GM18519 (cell line): ENCODE measurements around the gene ARID3B.
"Not testable (repeated sequence)": the region's sequence is repeated elsewhere in the genome, so short reads cannot be mapped to it uniquely, and the experiment has no call there.

Experiments used
- ATAC-seq: cut with Tn5 transposase; IDR thresholded peaks from one replicate; pipeline ENCODE4 v1.9.1; 2021; ENCODE audit warnings: mild to moderate bottlenecking, moderate library complexity; ENCODE audit not compliant: unreplicated experiment, low FRiP score

The ARID3B gene

DNA sequence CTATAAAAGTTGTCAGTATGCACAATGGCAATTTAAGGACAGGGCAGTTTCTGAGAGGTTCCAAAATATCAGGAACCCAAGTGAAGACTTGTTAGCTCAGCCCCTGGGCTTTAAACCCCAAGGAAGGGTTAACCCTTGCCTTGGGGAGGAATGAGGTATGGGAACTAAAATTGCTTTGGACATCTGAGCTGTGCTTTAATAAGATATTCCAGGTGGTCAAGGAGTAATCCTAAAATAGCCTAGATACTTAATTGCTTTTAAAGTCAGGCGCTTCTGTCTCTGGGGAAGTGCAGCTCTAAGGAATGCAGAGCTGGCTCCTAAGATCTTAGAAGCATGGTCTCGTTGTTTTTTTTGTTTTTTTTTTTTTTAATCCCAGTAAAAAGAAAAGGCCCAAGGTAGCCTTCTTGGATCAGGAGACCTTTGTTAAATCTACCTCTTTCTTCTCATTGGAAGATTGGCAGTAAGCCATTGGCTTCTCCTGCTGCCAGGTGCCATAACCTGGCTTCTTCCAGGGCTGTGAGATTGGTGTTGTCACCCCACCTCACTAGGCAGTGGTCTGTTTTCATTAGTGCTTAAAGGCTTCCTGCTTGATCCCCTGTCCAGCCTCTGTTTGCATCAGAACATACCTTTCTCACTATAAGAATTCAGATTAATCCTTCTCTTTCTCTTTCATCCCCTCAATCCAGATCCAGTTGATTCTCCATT, 24.5 kb downstream of the ARID3B start:
- no peak for ATAC-seq

DNA sequence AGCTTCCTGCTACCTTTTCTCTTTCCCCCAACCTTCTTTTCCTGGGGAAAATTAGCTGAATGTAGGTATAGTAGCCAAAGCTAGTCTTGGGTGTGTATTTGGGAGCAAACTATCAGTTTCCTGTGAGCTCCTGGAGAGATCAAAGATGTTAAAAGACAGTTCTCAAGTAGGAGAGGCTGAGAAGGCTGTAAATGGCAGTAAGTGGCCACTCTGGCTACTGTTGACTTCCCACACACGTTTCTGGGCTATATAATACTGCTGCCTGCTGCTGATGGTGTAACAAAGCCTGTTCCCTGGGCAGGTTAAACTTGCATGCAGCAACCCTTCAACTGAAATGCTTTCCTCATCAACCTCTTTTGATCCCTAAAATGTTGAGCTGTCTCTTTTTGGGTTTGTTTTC, 27.6 kb downstream of the ARID3B start:
- ATAC-seq, result no peak

DNA sequence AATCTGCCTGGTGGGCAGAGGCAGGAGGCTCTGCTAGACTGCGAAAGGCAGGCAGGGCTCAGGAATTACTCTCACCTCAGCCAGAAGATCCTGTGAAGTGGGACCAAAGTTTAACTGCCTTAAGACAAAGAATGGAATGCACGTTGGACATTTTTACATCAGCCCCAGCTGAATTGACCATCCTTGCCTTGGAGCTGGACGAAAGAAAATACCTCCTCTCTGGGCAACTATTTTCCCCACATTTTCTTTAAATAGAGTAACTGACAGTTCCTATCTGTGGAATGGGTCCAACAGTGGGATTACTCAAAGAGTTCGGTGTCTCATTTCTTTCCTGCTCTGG, 28.7 kb downstream of the ARID3B start:
- ATAC-seq, result no peak

DNA sequence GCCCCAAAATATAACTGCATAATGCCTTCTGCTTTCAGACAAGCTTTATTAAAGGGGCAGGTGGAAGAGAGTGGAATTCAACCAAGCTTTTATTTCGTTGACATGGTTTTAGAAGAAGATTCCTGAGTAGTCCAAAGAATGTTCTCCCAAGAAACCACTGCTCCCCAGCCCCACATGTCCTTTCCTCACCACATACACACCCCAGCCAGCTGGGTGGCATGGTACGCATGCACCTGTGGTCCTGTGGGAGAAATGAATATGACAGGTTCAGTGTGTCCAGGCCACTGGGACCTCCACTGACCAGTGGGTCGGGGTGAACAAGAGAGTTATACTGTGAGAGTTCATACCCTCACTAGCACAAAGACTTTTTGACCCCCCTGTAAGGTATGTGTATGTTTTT, 30.2 kb downstream of the ARID3B start:
- ATAC-seq, result no peak

DNA sequence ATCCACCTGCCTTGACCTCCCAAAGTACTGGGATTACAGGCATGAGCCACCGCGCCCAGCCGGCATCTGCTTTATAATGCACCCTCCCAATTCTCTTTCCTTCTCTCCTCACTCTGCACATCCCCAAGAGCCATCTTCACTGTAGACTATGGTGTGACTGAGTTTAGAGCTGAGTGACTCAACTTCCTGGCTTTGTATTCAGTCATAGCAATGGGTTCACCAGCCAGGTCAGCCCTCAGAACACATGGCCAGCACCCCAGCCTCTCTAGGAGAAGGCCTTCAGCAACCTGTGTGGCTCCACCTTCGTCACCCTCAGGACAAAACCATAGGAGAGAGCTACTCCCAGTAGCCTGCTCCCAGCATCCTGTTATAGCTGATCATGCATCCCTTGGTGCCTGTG, 33.0 kb downstream of the ARID3B start:
- ATAC-seq, result no peak

DNA sequence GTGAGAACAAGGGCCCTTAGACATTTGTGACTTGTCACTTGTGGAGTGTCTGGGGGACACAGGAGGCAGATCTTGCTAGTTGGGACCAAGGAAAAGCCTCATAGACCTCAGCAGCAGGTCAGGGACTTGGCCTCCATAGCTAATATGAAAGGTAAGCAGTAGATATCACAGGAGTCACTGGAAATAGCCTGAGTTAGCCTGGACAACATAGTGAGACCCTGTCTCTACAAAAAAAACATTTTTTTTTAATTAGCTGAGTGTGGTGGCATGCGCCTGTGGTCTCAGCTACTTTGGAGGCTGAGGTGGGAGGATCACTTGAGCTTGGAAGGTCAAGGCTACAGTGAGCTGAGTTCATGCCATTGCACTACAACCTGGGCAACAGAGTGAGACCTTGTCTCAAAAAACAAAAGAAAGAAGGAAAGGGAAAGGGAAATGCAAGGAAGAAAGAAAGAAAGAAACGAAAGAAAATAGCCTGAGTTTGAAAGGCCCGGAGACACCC, 37.5 kb downstream of the ARID3B start:
- no peak for ATAC-seq

DNA sequence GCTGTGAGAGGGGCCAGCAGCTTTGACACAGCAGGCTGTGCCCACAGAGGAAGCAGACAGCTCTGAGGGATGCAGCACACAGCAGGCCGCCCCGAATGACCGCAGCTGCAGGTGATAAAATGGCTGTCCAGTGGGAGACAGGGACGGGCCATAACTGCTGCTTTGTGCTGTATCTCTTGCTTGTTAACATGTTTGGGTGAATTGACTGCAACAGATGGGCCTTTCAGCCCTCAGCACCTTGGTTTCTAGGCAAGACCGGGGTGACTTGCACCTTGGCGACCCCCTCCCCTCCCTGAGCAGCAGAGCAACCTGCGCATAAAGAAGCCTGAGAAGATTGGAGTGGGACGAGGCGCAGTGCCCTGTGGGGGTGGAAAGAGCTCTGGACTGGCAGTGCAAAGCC, 38.0 kb downstream of the ARID3B start:
- ATAC-seq, result no peak

DNA sequence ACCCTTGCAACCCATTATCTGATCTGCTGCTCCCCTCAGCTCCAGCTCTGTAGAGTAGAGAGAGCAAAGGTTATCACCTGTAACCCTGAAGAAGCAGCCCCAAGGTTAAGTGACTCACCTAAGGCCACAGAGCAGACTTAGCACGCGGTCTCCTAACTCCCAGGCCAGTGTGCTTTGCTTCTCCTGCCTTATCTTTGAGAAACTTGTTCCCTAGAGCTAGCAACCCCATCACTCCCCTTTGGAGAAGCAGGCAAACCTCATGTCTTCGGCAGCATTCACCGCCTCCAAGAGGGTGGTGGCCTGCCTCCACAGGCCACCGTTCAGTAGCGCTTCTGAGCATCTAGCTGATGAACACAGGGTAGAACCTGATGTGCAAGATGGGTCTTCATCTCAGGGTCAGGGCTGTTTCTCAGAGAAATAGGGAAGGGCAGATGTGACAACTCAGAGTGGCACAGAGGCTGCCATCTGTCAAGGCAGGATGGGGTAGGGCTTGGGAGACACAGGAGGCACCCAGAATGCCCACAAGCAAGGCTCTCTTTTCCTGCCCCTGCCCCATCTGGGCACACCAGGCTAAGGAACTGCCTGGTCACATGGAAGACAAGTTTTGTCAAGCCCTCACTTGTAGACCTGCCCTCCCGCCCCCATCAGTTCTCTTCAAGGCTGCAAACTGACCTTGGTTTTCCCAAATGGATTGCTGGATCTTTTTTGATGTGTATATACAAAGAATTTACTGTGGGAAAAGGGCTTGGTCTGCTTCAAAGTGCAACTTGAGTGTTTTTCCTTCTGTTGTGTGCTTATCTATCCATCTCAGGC, 39.7 kb downstream of the ARID3B start:
- ATAC-seq, result no peak

DNA sequence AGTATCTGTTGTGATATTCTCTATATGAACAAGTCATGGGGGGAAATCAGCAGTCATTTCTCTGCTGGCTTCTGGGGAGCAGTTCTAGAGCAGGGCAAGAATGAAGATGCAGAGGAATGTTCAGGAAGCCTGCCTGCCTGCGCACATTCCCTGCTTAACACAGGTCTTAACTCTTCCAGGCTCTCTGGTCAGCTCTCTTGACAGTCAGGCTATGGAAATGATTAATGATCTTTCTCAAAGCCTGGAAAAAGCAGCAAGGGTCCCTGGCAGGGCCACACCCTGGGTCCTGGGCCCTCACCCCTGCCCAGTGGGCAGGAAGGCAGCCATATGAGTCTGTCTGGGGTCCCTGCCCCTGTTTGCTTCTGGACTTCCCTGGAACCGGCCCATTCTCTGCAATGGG, 43.2 kb downstream of the ARID3B start:
- no peak for ATAC-seq

DNA sequence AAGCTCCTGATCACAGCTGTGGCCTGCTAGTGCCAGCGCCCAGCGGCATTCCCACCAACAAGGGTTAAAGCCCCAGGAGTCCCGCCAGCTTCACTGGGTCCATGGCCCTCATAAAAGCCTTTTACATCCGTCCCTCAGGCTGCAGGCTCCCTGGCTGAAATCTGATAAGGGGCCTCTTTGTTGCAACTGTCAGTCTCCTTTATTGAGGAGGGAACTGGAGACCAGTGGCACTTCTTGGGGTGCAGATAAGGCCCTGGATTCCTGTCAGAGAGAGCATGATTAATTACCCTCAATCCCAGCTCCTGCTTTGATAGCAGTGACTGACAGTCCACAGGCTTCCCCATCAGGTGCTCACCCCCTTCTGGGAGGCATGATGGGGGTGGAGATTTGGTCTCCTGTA, 43.8 kb downstream of the ARID3B start:
- no peak for ATAC-seq

DNA sequence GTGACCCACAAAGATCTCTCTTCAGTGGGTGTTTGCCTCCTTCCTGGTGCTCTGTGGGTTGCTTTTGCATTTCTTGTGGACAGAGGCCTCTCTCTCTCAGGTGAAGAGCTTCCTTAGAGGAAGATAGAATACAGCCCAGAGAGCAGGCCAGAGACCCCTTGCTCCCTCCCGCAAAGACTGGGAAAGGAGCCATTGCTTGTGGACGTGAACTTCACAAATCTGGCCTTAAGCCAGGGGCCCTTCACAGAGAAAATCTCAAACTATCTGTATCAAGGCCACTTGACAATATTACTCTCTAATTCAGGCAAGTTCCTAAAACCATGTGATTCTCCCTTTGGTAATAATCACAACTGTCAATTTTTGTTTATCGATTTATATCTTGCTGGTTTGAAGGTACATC, 44.2 kb downstream of the ARID3B start:
- ATAC-seq, result no peak

DNA sequence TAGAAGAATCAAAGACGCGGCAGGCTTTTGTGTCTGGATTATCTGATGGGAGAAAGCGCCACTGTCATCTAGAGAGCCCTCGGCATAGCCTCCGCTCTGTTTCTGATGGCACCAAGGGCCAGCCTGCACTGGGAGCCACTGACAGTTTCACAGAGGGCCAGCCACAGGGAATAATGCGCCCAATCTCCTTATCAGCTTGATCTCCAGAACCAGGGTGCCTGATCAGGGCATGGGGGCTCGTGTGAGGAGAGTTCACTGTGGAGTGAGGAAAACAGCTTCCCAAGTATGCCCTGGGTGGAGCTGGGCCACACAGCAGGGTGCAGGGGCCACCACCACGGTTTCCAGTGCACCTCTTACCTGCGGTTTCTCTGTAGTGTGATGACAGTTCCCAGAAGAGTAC, 44.8 kb downstream of the ARID3B start:
- no peak for ATAC-seq

DNA sequence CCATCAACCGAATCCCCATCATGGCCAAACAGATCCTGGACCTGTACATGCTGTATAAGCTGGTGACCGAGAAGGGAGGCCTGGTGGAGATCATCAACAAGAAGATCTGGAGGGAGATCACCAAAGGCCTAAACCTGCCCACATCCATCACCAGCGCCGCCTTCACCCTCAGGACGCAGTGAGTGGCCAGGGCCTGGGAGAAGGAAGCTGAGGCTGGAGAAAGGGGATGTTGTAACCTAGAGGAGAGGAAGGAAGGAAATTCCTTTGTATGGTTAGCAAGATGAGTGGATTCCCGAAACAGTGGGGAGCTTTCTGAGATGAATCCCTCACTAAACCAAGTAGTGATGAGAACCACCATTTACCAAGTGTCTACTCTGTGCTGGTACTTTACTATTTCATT, 48.8 kb downstream of the ARID3B start:
- no peak for ATAC-seq

DNA sequence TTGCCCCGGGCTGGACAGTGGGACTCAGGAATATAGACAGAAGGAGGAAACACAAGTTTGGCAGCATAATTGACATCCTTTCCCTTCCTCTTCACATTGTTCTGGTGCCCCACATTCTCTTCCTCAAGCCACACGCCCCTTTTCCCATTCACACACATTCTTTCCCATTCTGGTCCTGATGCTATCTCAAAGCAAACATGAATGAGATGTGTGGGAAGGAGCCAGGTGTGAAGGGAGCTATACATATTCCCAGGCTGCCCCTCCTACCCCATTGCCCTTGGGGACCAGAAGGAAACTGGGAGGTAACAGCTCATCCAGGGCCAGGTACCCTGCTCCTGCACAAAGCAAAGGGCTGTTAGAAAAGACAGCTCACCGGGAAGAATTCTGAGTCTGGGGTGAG, 51.2 kb downstream of the ARID3B start:
- no peak for ATAC-seq

DNA sequence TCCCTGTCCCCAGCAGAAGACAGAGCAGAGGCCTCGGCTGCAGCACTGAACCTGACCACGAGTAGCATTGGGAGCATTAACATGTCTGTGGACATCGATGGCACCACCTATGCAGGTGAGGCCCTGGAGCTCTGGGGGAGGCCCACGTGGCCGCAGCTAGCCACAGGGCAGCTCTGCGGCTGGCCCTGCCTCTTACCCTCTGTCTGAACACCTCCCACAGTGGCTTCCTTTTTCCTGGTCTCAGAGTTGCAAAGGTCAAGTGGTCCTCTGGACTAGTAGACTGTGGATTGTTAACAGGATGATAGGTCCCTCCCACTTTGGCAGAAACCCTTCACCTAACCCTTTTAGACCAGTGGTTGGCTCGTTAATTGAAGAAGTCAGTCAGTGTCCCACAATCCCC, 52.1 kb downstream of the ARID3B start:
- ATAC-seq, result no peak

DNA sequence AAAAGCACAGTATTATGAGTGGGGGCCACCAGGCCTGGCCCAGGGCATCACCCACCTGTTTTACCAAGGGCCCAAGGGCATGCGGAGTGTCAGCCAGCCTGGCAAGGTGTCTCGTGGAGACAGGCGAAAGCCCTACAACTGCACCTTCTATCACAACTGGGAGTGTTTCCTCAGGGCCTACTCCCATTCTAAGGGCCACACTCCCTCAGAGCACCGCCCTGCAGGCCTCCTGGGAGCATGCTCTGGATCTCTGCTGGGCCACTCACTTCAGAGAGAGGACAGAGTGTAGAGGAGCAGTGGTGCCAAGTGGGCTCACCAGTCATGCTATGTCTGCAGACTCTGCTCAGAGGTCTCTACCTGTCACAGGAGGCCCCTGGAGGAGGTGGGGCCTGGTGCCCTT, 53.4 kb downstream of the ARID3B start:
- no peak for ATAC-seq

DNA sequence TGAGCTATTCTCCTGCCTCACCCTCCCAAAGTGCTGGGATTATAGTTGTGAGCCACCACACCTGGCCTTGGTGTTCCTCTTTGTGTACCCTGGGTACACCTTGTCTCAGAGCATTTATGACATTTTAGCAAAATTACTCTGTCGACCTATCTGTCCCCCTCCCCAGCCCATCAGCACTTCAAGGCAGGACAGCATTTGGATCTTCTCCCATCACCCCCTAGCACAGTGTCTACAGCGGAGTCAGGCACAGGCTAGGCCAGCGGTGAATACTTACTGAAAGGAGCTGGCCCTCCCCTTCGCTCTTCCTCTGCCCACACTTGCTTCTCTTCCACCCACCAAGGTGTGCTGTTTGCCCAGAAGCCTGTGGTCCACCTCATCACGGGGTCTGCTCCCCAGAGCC, 54.3 kb downstream of the ARID3B start:
- no peak for ATAC-seq

DNA sequence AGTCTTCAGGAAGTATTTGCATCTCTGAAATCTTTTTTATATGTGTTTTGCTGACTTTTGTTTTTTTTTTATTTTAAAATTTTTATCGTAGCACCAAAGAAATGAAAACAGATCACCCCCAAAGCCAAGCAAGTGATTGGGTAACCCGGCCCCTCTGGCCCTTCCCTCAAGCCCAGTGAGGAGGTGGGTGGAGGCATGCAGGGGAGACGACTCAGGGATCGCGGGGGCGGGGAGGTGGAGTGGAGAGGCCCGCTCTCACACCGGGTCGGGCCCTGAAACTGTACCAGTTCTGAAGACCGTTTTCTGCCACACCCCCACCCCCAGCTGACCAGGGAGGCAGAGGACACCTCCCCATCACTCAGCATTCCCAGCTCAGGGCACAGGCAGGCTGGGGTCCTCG, 55.7 kb downstream of the ARID3B start:
- ATAC-seq, result not testable (repeated sequence)

DNA sequence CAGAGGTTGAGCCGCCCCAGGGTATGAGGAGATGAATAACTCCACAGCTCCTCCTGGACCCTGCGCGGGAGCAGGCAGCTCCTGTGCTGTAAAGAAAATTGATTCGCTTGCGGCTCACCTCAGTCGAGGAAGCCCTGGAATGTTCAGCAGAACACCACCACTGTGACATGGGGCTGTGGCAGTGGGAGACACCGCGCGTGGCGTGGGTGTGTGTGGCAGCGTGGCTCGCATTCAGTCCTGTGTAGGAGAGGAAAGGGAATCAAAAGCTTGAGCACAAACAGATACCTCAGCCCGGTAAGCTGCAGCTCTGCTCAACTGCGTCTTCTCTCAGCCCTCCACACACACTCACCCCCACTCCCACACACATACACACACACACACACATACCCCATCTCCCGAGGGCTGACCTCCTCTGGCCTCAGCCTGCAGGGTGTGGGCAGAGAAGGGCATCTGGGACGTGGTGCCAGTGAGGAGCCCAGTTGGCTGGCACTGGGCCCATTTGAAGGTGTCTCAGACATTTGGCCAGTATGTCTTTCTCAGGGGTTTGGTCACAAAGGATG, 56.2 kb downstream of the ARID3B start:
- ATAC-seq, result not testable (repeated sequence)

DNA sequence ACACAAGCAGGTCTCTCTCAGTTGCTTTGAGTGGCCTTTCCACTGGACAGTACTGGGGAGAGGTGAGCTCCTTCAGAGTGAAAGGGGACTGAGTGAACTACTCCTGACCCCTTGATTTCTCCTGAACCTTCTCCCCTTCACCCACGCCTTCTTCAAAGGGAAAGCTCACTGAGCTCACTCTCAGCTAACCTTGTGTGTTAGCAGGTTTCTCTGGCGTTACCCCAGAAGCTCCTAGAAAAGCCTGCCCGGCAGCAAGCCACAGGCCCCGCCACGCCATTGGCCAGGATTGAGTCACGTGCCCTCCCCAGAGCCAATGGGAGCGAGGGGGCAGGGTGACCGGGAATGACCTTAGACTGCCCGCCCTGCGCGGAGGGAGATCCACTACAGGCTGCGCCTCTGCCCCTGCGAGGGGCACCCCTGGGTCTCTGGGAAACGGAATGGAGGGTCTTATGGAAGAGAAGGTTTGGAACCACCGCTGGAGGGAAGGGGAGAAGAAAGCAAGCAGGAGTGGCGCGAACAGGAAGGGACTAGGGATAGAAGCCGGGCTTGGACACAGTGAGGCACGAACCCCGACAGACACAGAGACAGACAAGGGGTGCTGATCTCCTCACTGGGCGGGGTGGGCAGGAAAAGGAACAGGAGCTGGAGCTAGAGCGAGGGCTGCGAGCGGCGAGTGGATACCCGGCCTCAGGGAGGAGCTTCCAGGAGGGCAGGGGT, 57.3 kb downstream of the ARID3B start:
- peak; percentile 71 for ATAC-seq

DNA sequence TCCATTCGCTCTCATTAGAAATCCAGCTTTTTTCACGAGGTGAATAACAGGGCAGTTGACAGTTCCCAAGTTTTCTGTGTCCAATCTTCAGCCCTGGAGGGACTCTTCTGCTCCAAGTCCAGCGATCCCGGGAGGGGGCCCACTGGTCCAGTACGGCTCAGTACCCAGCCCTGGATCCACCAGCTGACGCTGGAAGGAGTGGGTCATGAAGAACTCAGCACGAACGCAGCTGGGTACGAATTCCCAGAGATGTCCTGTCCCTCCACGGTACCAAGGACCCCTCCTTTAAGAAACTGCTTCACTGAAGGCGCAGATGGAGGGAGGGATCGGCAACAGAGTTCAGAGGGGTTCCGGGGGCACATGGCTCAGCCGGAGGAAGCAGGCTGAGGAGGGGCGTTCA, 58.1 kb downstream of the ARID3B start:
- no peak for ATAC-seq
